Neural progenitor cell (in vitro differentiated cells): ENCODE data around the gene EN2. TPM values are rescaled to one million over a fixed set of nuclear protein-coding genes. Genes with fewer than 3 reads are reported as not detected.

Experiments
- DNase-seq: peaks from one replicate; pipeline ENCODE4 v3.0.0-alpha.2; 2016; ENCODE audit warnings: low spot score
- H2AFZ ChIP-seq: fragments of 200-600 bp; sonication (generic); replicated peaks from 2 replicates; pipeline ENCODE4 v1.6.1; 2016; ENCODE audit warnings: antibody characterized with exemption
- H3F3A ChIP-seq: fragments of 200-600 bp; sonication (generic); 2 replicates; pipeline ENCODE4 v1.6.1; 2016; ENCODE audit warnings: antibody characterized with exemption, low read depth
- H3K27ac ChIP-seq: fragments of 200-600 bp; sonication (generic); 2 replicates; pipeline ENCODE4 v1.5.1; 2016; ENCODE audit warnings: mild to moderate bottlenecking
- H3K27me3 ChIP-seq: fragments of 200-600 bp; sonication (generic); 2 replicates; pipeline ENCODE4 v1.6.1; 2016; ENCODE audit warnings: mild to moderate bottlenecking, moderate library complexity
- H3K36me3 ChIP-seq: fragments of 200-600 bp; sonication (generic); 2 replicates; pipeline ENCODE4 v1.5.1; 2016
- H3K4me1 ChIP-seq: fragments of 200-600 bp; sonication (generic); 2 replicates; pipeline ENCODE4 v1.6.1; 2016; ENCODE audit warnings: mixed run types
- H3K4me2 ChIP-seq: fragments of 200-600 bp; sonication (generic); 2 replicates; pipeline ENCODE4 v1.6.1; 2016
- H3K4me3 ChIP-seq: fragments of 200-600 bp; sonication (generic); 2 replicates; pipeline ENCODE4 v1.5.1; 2016
- H3K79me2 ChIP-seq: fragments of 200-600 bp; sonication (generic); 2 replicates; pipeline ENCODE4 v1.6.1; 2016; ENCODE audit warnings: low read depth
- H3K9ac ChIP-seq: fragments of 200-600 bp; sonication (generic); 2 replicates; pipeline ENCODE4 v1.6.1; 2016
- H3K9me3 ChIP-seq: fragments of 200-600 bp; sonication (generic); 2 replicates; pipeline ENCODE4 v1.5.1; 2016; ENCODE audit warnings: low read depth
- H4K20me1 ChIP-seq: fragments of 200-600 bp; sonication (generic); 2 replicates; pipeline ENCODE4 v1.6.1; 2016; ENCODE audit warnings: low read depth
- H3K27ac Mint-ChIP-seq: 3 replicates; pipeline ENCODE4 v1.8.0; 2021; ENCODE audit warnings: mixed read lengths
- H3K27me3 Mint-ChIP-seq: 2 replicates; pipeline ENCODE4 v1.8.0; 2022; ENCODE audit warnings: low read depth, mild to moderate bottlenecking, inconsistent platforms, moderate library complexity, mixed read lengths; ENCODE audit not compliant: insufficient read depth
- H3K36me3 Mint-ChIP-seq: 3 replicates; pipeline ENCODE4 v1.8.0; 2021; ENCODE audit warnings: mixed read lengths
- H3K4me1 Mint-ChIP-seq: 3 replicates; pipeline ENCODE4 v1.8.0; 2021; ENCODE audit warnings: mixed read lengths
- H3K4me3 Mint-ChIP-seq: 3 replicates; pipeline ENCODE4 v1.8.0; 2021; ENCODE audit warnings: mild to moderate bottlenecking, moderate library complexity, mixed read lengths
- H3K9me3 Mint-ChIP-seq: 3 replicates; pipeline ENCODE4 v1.8.0; 2020; ENCODE audit warnings: mixed read lengths
- CTCF ChIP-seq: fragments of 200-600 bp; sonication (generic); IDR thresholded peaks from 2 replicates; pipeline ENCODE4 v1.5.1; 2017; ENCODE audit warnings: antibody characterized with exemption, mild to moderate bottlenecking
- EZH2 ChIP-seq: fragments of 200-600 bp; sonication (generic); IDR thresholded peaks from 2 replicates; pipeline ENCODE4 v1.6.1; 2017; ENCODE audit warnings: antibody characterized with exemption, mild to moderate bottlenecking, moderate library complexity
- EZH2phosphoT487 ChIP-seq: fragments of 200-600 bp; sonication (generic); IDR thresholded peaks from 2 replicates; pipeline ENCODE4 v1.6.1; 2017; ENCODE audit warnings: antibody characterized with exemption
- total RNA-seq: library from RNA; depleted of rRNA; stranded (reverse); fragments of >200 nt; gene quantifications from 2 replicates; pipeline ENCODE4 v1.2.3, GENCODE V29; 2015; ENCODE audit warnings: low replicate concordance

Gene EN2
- total RNA-seq, 1 donor from 2014 or later, result not detected

DNA sequence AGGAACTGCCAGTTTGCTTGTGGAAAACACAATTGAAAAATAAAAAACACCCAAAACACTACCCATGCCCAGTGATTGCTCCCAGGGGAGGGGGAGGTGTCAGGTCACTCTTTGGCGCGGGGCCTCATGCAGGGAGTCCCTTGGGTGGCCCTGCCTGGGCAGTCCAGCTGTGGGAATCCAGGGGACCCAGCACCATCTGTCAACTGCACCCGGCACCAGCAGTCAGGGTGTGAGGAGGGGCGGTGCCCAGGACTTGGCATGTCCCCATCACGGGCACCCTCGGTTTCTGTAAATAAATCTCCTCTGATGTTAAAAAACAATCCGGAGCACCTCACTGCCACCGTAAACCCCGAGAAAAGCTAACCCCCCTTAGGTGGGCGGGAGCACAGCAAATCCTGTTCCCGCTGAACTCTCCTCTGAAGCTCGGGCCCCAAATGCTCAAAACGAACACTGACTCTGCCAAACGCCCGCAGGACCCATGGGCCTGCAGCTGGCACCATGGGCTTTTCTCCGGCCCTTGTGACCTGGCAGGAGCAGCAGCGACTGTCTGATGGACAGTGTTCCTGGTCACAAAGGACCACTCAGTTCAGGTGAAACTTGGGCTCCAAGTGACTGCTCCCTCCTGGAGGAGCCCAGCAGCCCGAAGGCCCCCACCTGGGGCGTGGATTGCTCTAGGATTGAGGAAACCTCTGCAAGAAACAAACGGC, 18.5 kb upstream of the EN2 start:
- Histone ChIP-seq H3K4me3 (no peak overlapping the region), H3K27ac (no peak overlapping the region), H3K9ac (no peak overlapping the region), H4K20me1 (peaks cover 3% of the 10 kb centered on the region), H2AFZ (no peak overlapping the region), H3K36me3 (no peaks in the 10 kb centered on the region), H3K79me2 (no peaks in the 10 kb centered on the region), H3K4me2 (no peak overlapping the region), H3K27me3 (peaks cover 98% of the 10 kb centered on the region), H3K4me1 (no peaks in the 10 kb centered on the region), H3K9me3 (no peaks in the 10 kb centered on the region), H3F3A (no peaks in the 10 kb centered on the region)
- Mint-ChIP-seq H3K27ac (no peak overlapping the region), H3K4me1 (peaks cover 3% of the 10 kb centered on the region), H3K36me3 (no peaks in the 10 kb centered on the region), H3K9me3 (peaks cover 8% of the 10 kb centered on the region), H3K4me3 (no peak overlapping the region), H3K27me3 (peaks cover 27% of the 10 kb centered on the region)
- TF ChIP-seq EZH2phosphoT487 (no peak), EZH2 (no peak), CTCF (no peak)
- DNase-seq, result no peak

GRCh38 chr7:155440018-155440410, 17.9 kb upstream of the EN2 start:
- Mint-ChIP-seq H3K27ac (no peak overlapping the region), H3K4me1 (peaks cover 3% of the 10 kb centered on the region), H3K9me3 (peaks cover 9% of the 10 kb centered on the region), H3K27me3 (peaks cover 30% of the 10 kb centered on the region), H3K36me3 (no peaks in the 10 kb centered on the region), H3K4me3 (no peak overlapping the region)
- no peak for DNase-seq
- Histone ChIP-seq H3K36me3 (no peaks in the 10 kb centered on the region), H2AFZ (no peak overlapping the region), H3K9ac (no peak overlapping the region), H3K27me3 (peaks cover 100% of the 10 kb centered on the region), H3K79me2 (no peaks in the 10 kb centered on the region), H3F3A (no peaks in the 10 kb centered on the region), H4K20me1 (peaks cover 3% of the 10 kb centered on the region), H3K4me3 (no peak overlapping the region), H3K9me3 (no peaks in the 10 kb centered on the region), H3K4me2 (no peak overlapping the region), H3K27ac (no peak overlapping the region), H3K4me1 (no peaks in the 10 kb centered on the region)
- TF ChIP-seq CTCF (no peak), EZH2phosphoT487 (peak; percentile 44), EZH2 (no peak)

DNA sequence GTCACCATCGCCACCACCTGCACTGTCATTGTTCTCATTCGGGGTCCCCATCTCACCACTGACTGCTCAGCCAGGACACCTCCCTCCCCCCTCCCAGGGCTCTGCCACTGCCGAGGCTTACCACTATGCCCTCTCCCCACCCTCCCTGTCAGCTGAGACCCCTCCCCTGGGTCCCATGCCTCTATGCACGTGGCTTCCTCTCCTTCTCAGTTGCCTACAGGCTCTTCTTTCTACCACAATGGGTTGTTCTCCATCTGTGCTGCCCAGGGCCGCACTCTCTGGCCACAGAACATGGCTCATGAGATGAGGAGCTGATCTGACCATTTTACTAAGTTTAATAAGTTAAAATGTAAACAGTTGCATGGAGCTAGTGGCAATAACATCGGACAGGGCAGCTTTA, 16.1 kb upstream of the EN2 start:
- Histone ChIP-seq H3K27ac (no peak overlapping the region), H3K4me2 (no peak overlapping the region), H3K4me3 (no peak overlapping the region), H3K79me2 (no peaks in the 10 kb centered on the region), H3K9me3 (no peaks in the 10 kb centered on the region), H3K4me1 (no peaks in the 10 kb centered on the region), H3F3A (no peaks in the 10 kb centered on the region), H2AFZ (no peak overlapping the region), H3K36me3 (no peaks in the 10 kb centered on the region), H3K27me3 (peaks cover 100% of the 10 kb centered on the region), H3K9ac (no peak overlapping the region), H4K20me1 (peaks cover 3% of the 10 kb centered on the region)
- Mint-ChIP-seq H3K27ac (no peak overlapping the region), H3K4me3 (no peak overlapping the region), H3K36me3 (no peaks in the 10 kb centered on the region), H3K27me3 (peaks cover 43% of the 10 kb centered on the region), H3K9me3 (peaks cover 5% of the 10 kb centered on the region), H3K4me1 (peaks cover 3% of the 10 kb centered on the region)
- TF ChIP-seq EZH2 (no peak), CTCF (no peak), EZH2phosphoT487 (no peak)
- no peak for DNase-seq
